Mucosa of descending colon (tissue), 3 donors: ENCODE measurements around the gene ZNF814. TPM values are rescaled to one million over a fixed set of nuclear protein-coding genes. Genes with fewer than 3 reads are reported as not detected.
A peak's percentile ranks its signal among the peaks of the same experiment; 100 is the strongest.
"Not testable (repeated sequence)": the region's sequence is repeated elsewhere in the genome, so short reads cannot be mapped to it uniquely, and the experiment has no call there.

ENCODE experiments used
- ATAC-seq: fragments of 200-7000 bp; cut with Tn5 transposase; one replicate; pipeline ENCODE4 v1.9.1; 2020; ENCODE audit warnings: mild to moderate bottlenecking, moderate library complexity
- DNase-seq, 3 donors: peaks; one replicate each; pipeline ENCODE4 v3.0.0-alpha.2; 2020
- H3K36me3 ChIP-seq: fragments of 200-600 bp; one replicate; pipeline ENCODE4 v1.8.0; 2021; ENCODE audit warnings: low read depth, mild to moderate bottlenecking
- H3K4me1 ChIP-seq: fragments of 200-600 bp; one replicate; pipeline ENCODE4 v1.8.0; 2021; ENCODE audit warnings: low read depth, mild to moderate bottlenecking
- H3K4me3 ChIP-seq: fragments of 200-600 bp; one replicate; pipeline ENCODE4 v1.8.0; 2021; ENCODE audit warnings: mild to moderate bottlenecking
- H3K9me3 ChIP-seq: fragments of 200-600 bp; one replicate; pipeline ENCODE4 v1.8.0; 2021; ENCODE audit warnings: mild to moderate bottlenecking
- intact Hi-C, 2 donors: fragments of 100-400 bp; cut with DNase I in 1 of 2; cut with micrococcal nuclease in 1 of 2; formaldehyde crosslinking; loops; one replicate each; pipeline versions ENCODE4 v1.11.0 to v1.11.1; 2022; cut with DNase I, micrococcal nuclease
- long read RNA-seq, 2 donors: library from polyadenylated mRNA; unstranded; transcript quantifications; one replicate each; pipeline ENCODE4 v2.0.0, GENCODE V29; 2019 to 2021
- total RNA-seq, 3 donors: library from RNA; stranded (reverse); fragmentation: NEBNext Ultra II Directional in 2 of 3; extraction: Animal tissue kit (Norgen Biotek cat#: 25700) in 2 of 3; gene quantifications; one replicate each; pipeline versions ENCODE4 v1.2.1 to v1.2.4, GENCODE V29; 2021 to 2023
- TF ChIP-seq, protein P1 (sequence below): fragments of 200-600 bp; IDR thresholded peaks from one replicate; pipeline ENCODE4 v1.8.0; 2022; ENCODE audit warnings: antibody characterized with exemption, mild to moderate bottlenecking
- donor health status: DM: no; HTN: no; CAD: no; lungs with moderate emphysema.
- donor health status: DM: no; HTN: no; CAD: no.
- donor health status: DM: no; HTN: yes; CAD: no.

The ZNF814 gene
- 10 to 100 TPM in 2 of 3 donors, 1 to 10 TPM in 1; 9.1 to 24.5 (median 18.4) TPM for total RNA-seq
- long read RNA-seq, donor 1, partial matches to known transcripts, result 0 of 29 reads
- long read RNA-seq, donor 1, other reads (novel, unspliced or antisense), result 24 of 29 reads
- long read RNA-seq, donor 2, partial matches to known transcripts, result 0 of 3 reads
- long read RNA-seq, donor 2, other reads (novel, unspliced or antisense), result 2 of 3 reads

DNA sequence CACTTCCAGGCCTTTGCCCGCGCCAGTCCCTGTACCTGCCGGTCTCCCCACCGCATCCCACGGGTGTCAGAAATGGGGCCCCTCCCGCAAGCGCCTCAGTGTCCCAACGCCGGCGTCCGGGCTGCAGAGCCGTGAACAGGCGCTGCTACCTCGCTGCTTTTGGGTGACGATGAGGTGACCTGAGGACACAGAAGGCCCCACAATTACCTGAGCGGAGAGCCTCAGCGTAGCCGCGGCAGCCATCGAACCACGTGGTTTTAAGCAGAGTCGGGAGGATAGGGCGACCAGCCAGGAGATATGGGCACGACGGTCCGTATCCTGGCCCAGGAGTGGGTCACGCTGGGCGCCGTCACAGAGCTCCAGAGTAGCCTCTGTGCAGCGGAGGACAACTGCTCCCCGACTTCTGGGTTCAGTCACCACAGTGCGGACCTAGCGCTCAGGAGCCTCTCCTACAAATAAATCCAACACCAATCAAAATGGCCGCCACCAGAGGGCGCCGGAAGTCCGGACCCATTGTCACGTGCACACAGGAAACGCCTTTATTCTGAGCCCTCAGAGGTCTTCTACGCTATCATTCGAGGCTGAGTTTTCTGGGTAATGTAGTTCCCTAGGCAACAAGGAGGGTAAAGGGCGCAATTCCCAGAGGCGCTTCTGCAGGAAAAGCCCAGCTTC is at the start of gene ZNF814:
ZNF814 (minus strand) TSS at position 478 of the 672 bp plus-strand sequence; CDS start at position 243, 235 bp downstream.
- Histone ChIP-seq H3K4me3 (peak within 1 kb of the TSS; percentile 44), H3K9me3 (peaks cover 23% of the 10 kb centered on the region), H3K36me3 (no peaks in the 10 kb centered on the region), H3K4me1 (peaks cover 16% of the 10 kb centered on the region)
- TF ChIP-seq, protein P1, sequence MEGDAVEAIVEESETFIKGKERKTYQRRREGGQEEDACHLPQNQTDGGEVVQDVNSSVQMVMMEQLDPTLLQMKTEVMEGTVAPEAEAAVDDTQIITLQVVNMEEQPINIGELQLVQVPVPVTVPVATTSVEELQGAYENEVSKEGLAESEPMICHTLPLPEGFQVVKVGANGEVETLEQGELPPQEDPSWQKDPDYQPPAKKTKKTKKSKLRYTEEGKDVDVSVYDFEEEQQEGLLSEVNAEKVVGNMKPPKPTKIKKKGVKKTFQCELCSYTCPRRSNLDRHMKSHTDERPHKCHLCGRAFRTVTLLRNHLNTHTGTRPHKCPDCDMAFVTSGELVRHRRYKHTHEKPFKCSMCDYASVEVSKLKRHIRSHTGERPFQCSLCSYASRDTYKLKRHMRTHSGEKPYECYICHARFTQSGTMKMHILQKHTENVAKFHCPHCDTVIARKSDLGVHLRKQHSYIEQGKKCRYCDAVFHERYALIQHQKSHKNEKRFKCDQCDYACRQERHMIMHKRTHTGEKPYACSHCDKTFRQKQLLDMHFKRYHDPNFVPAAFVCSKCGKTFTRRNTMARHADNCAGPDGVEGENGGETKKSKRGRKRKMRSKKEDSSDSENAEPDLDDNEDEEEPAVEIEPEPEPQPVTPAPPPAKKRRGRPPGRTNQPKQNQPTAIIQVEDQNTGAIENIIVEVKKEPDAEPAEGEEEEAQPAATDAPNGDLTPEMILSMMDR, result no peak
- DNase-seq (peak; percentile 79 to 95 (median 91)), ATAC-seq (peak; percentile 93)
- intact Hi-C loops, result no loop called here

DNA sequence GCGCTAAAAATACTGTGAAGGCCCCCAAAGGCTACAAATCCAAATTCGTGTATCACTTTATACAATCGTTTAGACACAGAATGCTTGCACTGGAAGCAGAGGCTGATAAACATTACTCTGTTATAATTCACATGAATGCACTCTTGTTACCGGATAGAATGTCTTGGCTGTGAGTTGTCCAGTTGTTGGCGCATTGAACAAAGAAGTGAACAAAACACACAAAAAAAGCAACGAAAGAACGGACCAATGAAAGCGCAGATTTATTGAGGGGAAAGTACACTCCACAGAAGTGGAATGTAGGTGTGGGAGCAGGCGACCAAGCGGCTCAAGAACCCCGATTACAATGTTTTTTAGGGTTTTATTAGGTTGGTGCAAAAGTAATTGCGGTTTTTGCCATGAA is 46.9 kb upstream of the ZNF814 start:
- intact Hi-C loops, result no loop called here
- peaks cover 98% of the 10 kb centered on the region for H3K9me3 ChIP-seq
- H3K4me3 ChIP-seq, result no peak overlapping the region
- H3K36me3 ChIP-seq, result no peaks in the 10 kb centered on the region
- no peak for DNase-seq
- TF ChIP-seq, protein P1, result no peak
- no peak for ATAC-seq
- H3K4me1 ChIP-seq, result no peaks in the 10 kb centered on the region

DNA sequence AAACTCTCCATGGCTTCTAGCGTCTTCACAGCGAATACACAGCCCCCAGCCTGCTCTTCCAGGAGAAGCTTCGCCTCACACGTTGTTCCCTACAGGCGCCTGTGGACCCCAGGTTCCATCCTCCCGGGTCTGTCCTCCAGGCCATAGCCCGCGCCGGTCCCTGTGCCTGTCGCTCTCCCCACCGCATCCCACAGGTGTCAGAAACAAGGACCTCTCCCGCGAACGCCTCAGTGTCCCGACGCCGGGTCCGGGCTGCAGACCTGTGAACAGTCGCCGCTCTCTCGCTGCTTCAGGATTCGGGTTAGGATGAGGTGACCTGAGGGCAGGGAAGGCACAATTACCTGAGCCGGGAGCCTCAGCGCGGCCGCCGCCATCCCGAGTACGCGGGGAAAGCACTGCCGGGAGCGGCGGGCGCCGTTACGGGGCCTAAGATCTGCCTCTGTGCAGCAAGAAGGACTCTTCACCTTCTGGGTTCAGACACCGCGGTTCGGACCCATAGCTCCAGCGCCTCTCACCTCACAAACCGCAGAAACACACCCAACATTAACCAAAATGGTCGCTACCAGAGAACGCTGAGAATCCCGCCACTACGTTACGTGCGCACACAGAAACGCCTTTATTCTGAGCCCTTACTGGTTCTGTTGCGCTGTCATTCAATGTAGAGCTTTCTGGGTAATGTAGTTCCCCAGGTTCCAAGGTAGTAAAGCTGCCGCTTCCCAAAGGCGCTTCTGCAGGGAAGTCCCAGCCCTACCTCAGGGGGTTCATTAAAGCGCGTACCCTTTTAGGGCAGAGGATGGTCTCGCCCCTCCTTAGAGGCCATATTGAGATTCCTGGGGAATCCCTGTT is 46.2 kb upstream of the ZNF814 start, which contains the start of gene ZNF418:
ZNF418 (minus strand) TSS at position 583 of the 846 bp plus-strand sequence. CDS start 1,580 bp downstream, outside the sequence.
- ATAC-seq, result peak; percentile 62
- TF ChIP-seq, protein P1, result no peak
- intact Hi-C loops, result no loop called here
- H3K9me3 ChIP-seq, result peaks cover 98% of the 10 kb centered on the region
- H3K4me1 ChIP-seq, result no peaks in the 10 kb centered on the region
- H3K4me3 ChIP-seq, result peak within 1 kb of the TSS; percentile 9
- peak in 2 of 3 donors; percentile 43 to 62 for DNase-seq
- H3K36me3 ChIP-seq, result no peaks in the 10 kb centered on the region

- ATAC-seq, result no peak
- intact Hi-C loops, result no loop called here
- TF ChIP-seq, protein P1, result no peak
- H3K4me1 ChIP-seq, result no peaks in the 10 kb centered on the region
- no peak overlapping the region for H3K4me3 ChIP-seq
- peaks cover 86% of the 10 kb centered on the region for H3K9me3 ChIP-seq
- no peaks in the 10 kb centered on the region for H3K36me3 ChIP-seq
- no peak for DNase-seq
Observed at GRCh38 chr19:57927587-57927986, 38.8 kb upstream of the ZNF814 start.

- ATAC-seq (peak; percentile 100), DNase-seq (peak; percentile 76 to 89 (median 80))
- Histone ChIP-seq H3K4me3 (peak within 1 kb of the TSS; percentile 60), H3K9me3 (peaks cover 25% of the 10 kb centered on the region)
- H3K36me3 ChIP-seq, intact Hi-C loops, H3K4me1 ChIP-seq: not testable (repeated sequence)
Observed at GRCh38 chr19:57916168-57916995, 27.5 kb upstream of the ZNF814 start, which contains the start of gene ZNF417. Gene ZNF417 (minus strand): TSS chr19:57916592. CDS start chr19:57916411, 181 bp downstream.
